PC-3 (cell line): ENCODE results near the gene TRAF3. TPM values are rescaled to one million over a fixed set of nuclear protein-coding genes. Genes with fewer than 3 reads are reported as not detected.

Experiments used
- ATAC-seq: fragments of 200-7000 bp; cut with Tn5 transposase; 2 replicates; pipeline ENCODE4 v1.9.1; 2020; ENCODE audit warnings: mild to moderate bottlenecking, moderate library complexity
- BruUV-seq: library from RNA; stranded (reverse); fragments of 400-500 nt; replicated peaks from 2 replicates; lab custom pipeline; 2021; lab: Mats Ljungman, UMichigan
- CTCF ChIA-PET: fragments of 300-600 bp; sonication (Branson Sonifier 250); formaldehyde crosslinking; loops from one replicate; lab custom pipeline; 2022; ENCODE audit warnings: antibody characterized with exemption; lab: Charles Lee
- POLR2A ChIA-PET: fragments of 300-600 bp; sonication (Branson Sonifier 250); formaldehyde crosslinking; loops from one replicate; lab custom pipeline; 2022; ENCODE audit warnings: antibody characterized with exemption; ENCODE audit not compliant: unreplicated experiment; lab: Charles Lee
- DNase-seq: peaks from one replicate; pipeline ENCODE4 v3.0.0-alpha.2; 2015
- H2AFZ ChIP-seq: fragments of 300-600 bp; sonication (generic); 2 replicates; pipeline ENCODE4 v1.6.0; 2016; ENCODE audit warnings: antibody characterized with exemption, low read length
- H3F3A ChIP-seq: fragments of 300-600 bp; sonication (generic); one replicate; pipeline ENCODE4 v1.6.0; 2017; ENCODE audit warnings: antibody characterized with exemption, low read length, control low read depth, mild to moderate bottlenecking; ENCODE audit not compliant: unreplicated experiment
- H3K27ac ChIP-seq: fragments of 300-600 bp; sonication (generic); 2 replicates; pipeline ENCODE4 v1.5.1; 2016; ENCODE audit warnings: mild to moderate bottlenecking, low read length
- H3K27me3 ChIP-seq: fragments of 300-600 bp; sonication (generic); 2 replicates; pipeline ENCODE4 v1.6.1; 2016; ENCODE audit warnings: low read length, mixed read lengths
- H3K36me3 ChIP-seq: fragments of 300-600 bp; sonication (generic); 2 replicates; pipeline ENCODE4 v1.6.1; 2016; ENCODE audit warnings: low read depth, mixed run types, low read length, mixed read lengths
- H3K4me1 ChIP-seq: fragments of 300-600 bp; sonication (generic); 2 replicates; pipeline ENCODE4 v1.5.1; 2016; ENCODE audit warnings: low read length; ENCODE audit not compliant: insufficient read depth
- H3K4me2 ChIP-seq: fragments of 300-600 bp; sonication (generic); 2 replicates; pipeline ENCODE4 v1.6.0; 2016; ENCODE audit warnings: low read length
- H3K4me3 ChIP-seq: fragments of 300-600 bp; sonication (generic); 2 replicates; pipeline ENCODE4 v1.5.1; 2016; ENCODE audit warnings: mild to moderate bottlenecking, low read length, mixed read lengths
- H3K79me2 ChIP-seq: fragments of 300-600 bp; sonication (generic); 2 replicates; pipeline ENCODE4 v1.6.1; 2017; ENCODE audit warnings: low read length, mixed read lengths
- H3K9ac ChIP-seq: fragments of 300-600 bp; sonication (generic); 2 replicates; pipeline ENCODE4 v1.6.0; 2016; ENCODE audit warnings: mild to moderate bottlenecking, low read length
- H3K9me2 ChIP-seq: fragments of 300-600 bp; sonication (generic); replicated peaks from 2 replicates; pipeline ENCODE4 v1.6.1; 2016; ENCODE audit warnings: mixed run types, low read length, mixed read lengths
- H3K9me3 ChIP-seq: fragments of 300-600 bp; sonication (generic); 2 replicates; pipeline ENCODE4 v1.6.1; 2016; ENCODE audit warnings: low read length, mixed read lengths
- H4K20me1 ChIP-seq: fragments of 300-600 bp; sonication (generic); 2 replicates; pipeline ENCODE4 v1.6.1; 2016; ENCODE audit warnings: low read length, mixed read lengths
- CTCF ChIP-seq: fragments of 300-600 bp; sonication (generic); conservative IDR thresholded peaks from 2 replicates; pipeline ENCODE4 v1.5.1; 2017; ENCODE audit warnings: antibody characterized with exemption, low read depth, mild to moderate bottlenecking, low read length
- EZH2 ChIP-seq: fragments of 300-600 bp; sonication (generic); IDR thresholded peaks from one replicate; pipeline ENCODE4 v1.6.1; 2017; ENCODE audit warnings: antibody characterized with exemption, mild to moderate bottlenecking, low read length; ENCODE audit not compliant: unreplicated experiment
- EZH2phosphoT487 ChIP-seq: fragments of 300-600 bp; sonication (generic); IDR thresholded peaks from 2 replicates; pipeline ENCODE4 v1.6.1; 2018; ENCODE audit warnings: mild to moderate bottlenecking, antibody characterized with exemption, low read length, borderline replicate concordance
- intact Hi-C: fragments of 100-400 bp; cut with micrococcal nuclease; formaldehyde crosslinking; loops from 2 replicates; pipeline ENCODE4 v1.9.0; 2023
- total RNA-seq: library from RNA; depleted of rRNA; stranded (reverse); fragments of >200 nt; gene quantifications from 2 replicates; pipeline ENCODE4 v1.2.3, GENCODE V29; 2014

TRAF3 gene
- total RNA-seq, 1 experiment from 2014 or later = 19.4 TPM

- CTCF ChIA-PET = no interaction called here
Observed at GRCh38 chr14:102795060-102795925, 18.0 kb downstream of the TRAF3 start.

GRCh38 chr14:102796661-102797190, 19.5 kb downstream of the TRAF3 start:
- intact Hi-C loops = no loop called here
- H3K36me3 ChIP-seq = peaks cover 11% of the 10 kb centered on the region; the same call in 1 of the 2 replicates
- H3K9me3 ChIP-seq = peaks cover 5% of the 10 kb centered on the region; the same call in 1 of the 2 replicates
- no peak overlapping the region for H2AFZ ChIP-seq
- H3K27ac ChIP-seq = no peak overlapping the region
- peaks cover 91% of the 10 kb centered on the region for H3K79me2 ChIP-seq
- ChIA-PET CTCF (no interaction called here), POLR2A (no interaction called here)
- no peaks in the 10 kb centered on the region for H3K9me2 ChIP-seq
- 0 out of 2 replicates have a peak, but pooled peaks cover 5% of the 10 kb centered on the region for H4K20me1 ChIP-seq
- no peaks in the 10 kb centered on the region for H3F3A ChIP-seq
- no peak for ATAC-seq
- no peaks in the 10 kb centered on the region for H3K27me3 ChIP-seq
- TF ChIP-seq EZH2 = no peak
- no peak for TF ChIP-seq CTCF
- no peak for TF ChIP-seq EZH2phosphoT487
- H3K4me3 ChIP-seq = no peak overlapping the region
- H3K4me1 ChIP-seq = peaks cover 14% of the 10 kb centered on the region
- BruUV-seq = no TSS peak
- no peak overlapping the region for H3K4me2 ChIP-seq
- no peak overlapping the region for H3K9ac ChIP-seq
- DNase-seq = no peak

More at GRCh38 chr14:102795060-102795925, 18.0 kb downstream of the TRAF3 start:
- H3F3A ChIP-seq = no peaks in the 10 kb centered on the region
- no peak overlapping the region for H3K4me3 ChIP-seq
- peak overlapping the region; percentile 56 for H3K27ac ChIP-seq
- TF ChIP-seq EZH2phosphoT487 (no peak), EZH2 (no peak), CTCF (no peak)
- no peak overlapping the region for H3K9ac ChIP-seq
- 0 out of 2 replicates have a peak, but pooled peaks cover 5% of the 10 kb centered on the region for H4K20me1 ChIP-seq
- intact Hi-C loops = no loop called here
- peaks cover 14% of the 10 kb centered on the region for H3K4me1 ChIP-seq
- no peaks in the 10 kb centered on the region for H3K27me3 ChIP-seq
- H3K36me3 ChIP-seq = peaks cover 11% of the 10 kb centered on the region; the same call in 1 of the 2 replicates
- DNase-seq = peak; percentile 83
- H3K9me3 ChIP-seq = peaks cover 5% of the 10 kb centered on the region; the same call in 1 of the 2 replicates
- peaks cover 98% of the 10 kb centered on the region for H3K79me2 ChIP-seq
- H3K4me2 ChIP-seq = peak overlapping the region; percentile 67
- POLR2A ChIA-PET = interaction anchor here (0.6 kb wide), 1 partner anchor 71 kb away, joined by 3 read pairs; no protein-coding TSS in a partner anchor
- no peaks in the 10 kb centered on the region for H3K9me2 ChIP-seq
- H2AFZ ChIP-seq = no peak overlapping the region
- BruUV-seq = no TSS peak
- peak; percentile 99 for ATAC-seq
